ENCODE data around the gene USP11.

GRCh38 chrX:47200385-47201150 lies 32.2 kb upstream of the USP11 start:
- no peak for TF ChIP-seq CTCF (IDR thresholded peaks at IDR 0.05; ENCODE audit: low read length)
- no peak for TF ChIP-seq EZH2 (IDR thresholded peaks at IDR 0.05; ENCODE audit: borderline replicate concordance, low read length)
